Activated naive CD8-positive, alpha-beta T cell treated with anti-CD3 and anti-CD28 coated beads, Interleukin-2, amount 50 U/mL, for 24 hours (primary cell): ENCODE data around the gene TMSB4Y.

Experiments
- ATAC-seq: fragments of 150-1000 bp; cut with Tn5 transposase; one replicate; pipeline ENCODE4 v1.10.0; 2021
- DNase-seq: peaks from one replicate; pipeline ENCODE4 v3.0.0; 2021
- H3K27ac Mint-ChIP-seq: one replicate; pipeline ENCODE4 v1.8.0; 2021; ENCODE audit warnings: mild to moderate bottlenecking, mixed read lengths
- H3K27me3 Mint-ChIP-seq: one replicate; pipeline ENCODE4 v1.8.0; 2021; ENCODE audit warnings: mixed read lengths
- H3K36me3 Mint-ChIP-seq: one replicate; pipeline ENCODE4 v1.8.0; 2021; ENCODE audit warnings: low read depth, mixed read lengths
- H3K4me1 Mint-ChIP-seq: one replicate; pipeline ENCODE4 v1.8.0; 2021; ENCODE audit warnings: mixed read lengths
- H3K4me3 Mint-ChIP-seq: one replicate; pipeline ENCODE4 v1.8.0; 2021; ENCODE audit warnings: mild to moderate bottlenecking, moderate library complexity, mixed read lengths
- H3K9me3 Mint-ChIP-seq: one replicate; pipeline ENCODE4 v1.8.0; 2021; ENCODE audit warnings: mixed read lengths

TMSB4Y gene

GRCh38 chrY:13703568-13703968, at the start of gene TMSB4Y:
Gene TMSB4Y, plus strand, starts transcription at chrY:13703899.
- no peaks in the 10 kb centered on the region for H3K27me3 Mint-ChIP-seq
- peak; percentile 91 for ATAC-seq

GRCh38 chrY:13664162-13664561, 39.5 kb upstream of the TMSB4Y start:
- no peaks in the 10 kb centered on the region for H3K9me3 Mint-ChIP-seq
- H3K4me3 Mint-ChIP-seq, result no peak overlapping the region
- ATAC-seq, result no peak
- no peak for DNase-seq
- H3K27ac Mint-ChIP-seq, result no peak overlapping the region
- H3K36me3 Mint-ChIP-seq, result no peaks in the 10 kb centered on the region
- peaks cover 2% of the 10 kb centered on the region for H3K27me3 Mint-ChIP-seq
- H3K4me1 Mint-ChIP-seq, result no peaks in the 10 kb centered on the region

More at GRCh38 chrY:13703568-13703968, at the start of gene TMSB4Y:
- peak within 1 kb of the TSS; percentile 92 for H3K27ac Mint-ChIP-seq
- DNase-seq, result peak; percentile 61
- H3K9me3 Mint-ChIP-seq, result no peaks in the 10 kb centered on the region
- H3K36me3 Mint-ChIP-seq, result no peaks in the 10 kb centered on the region
- H3K4me3 Mint-ChIP-seq, result peak within 1 kb of the TSS; percentile 85
- peaks cover 12% of the 10 kb centered on the region for H3K4me1 Mint-ChIP-seq

- Mint-ChIP-seq H3K4me3 (no peak overlapping the region), H3K27me3 (peaks cover 3% of the 10 kb centered on the region), H3K4me1 (no peaks in the 10 kb centered on the region), H3K36me3 (no peaks in the 10 kb centered on the region), H3K9me3 (peaks cover 16% of the 10 kb centered on the region), H3K27ac (no peak overlapping the region)
- ATAC-seq (no peak), DNase-seq (no peak)
Measured at GRCh38 chrY:13671122-13671521, 32.6 kb upstream of the TMSB4Y start.

- Mint-ChIP-seq H3K4me1 (peaks cover 12% of the 10 kb centered on the region), H3K9me3 (no peaks in the 10 kb centered on the region), H3K27ac (no peak overlapping the region), H3K4me3 (no peak overlapping the region), H3K36me3 (no peaks in the 10 kb centered on the region), H3K27me3 (no peaks in the 10 kb centered on the region)
- no peak for ATAC-seq
- no peak for DNase-seq
Measured at GRCh38 chrY:13702276-13702675, 1.4 kb upstream of the TMSB4Y start.

- DNase-seq (peak; percentile 10), ATAC-seq (no peak)
- Mint-ChIP-seq H3K27ac (peak overlapping the region; percentile 92), H3K36me3 (no peaks in the 10 kb centered on the region), H3K4me1 (peaks cover 12% of the 10 kb centered on the region), H3K27me3 (no peaks in the 10 kb centered on the region), H3K4me3 (peak overlapping the region; percentile 85), H3K9me3 (no peaks in the 10 kb centered on the region)
Measured at GRCh38 chrY:13704121-13704930, 627 bp downstream of the TMSB4Y start.

- H3K4me3 Mint-ChIP-seq, result peak overlapping the region; percentile 85
- H3K36me3 Mint-ChIP-seq, result no peaks in the 10 kb centered on the region
- no peaks in the 10 kb centered on the region for H3K9me3 Mint-ChIP-seq
- H3K4me1 Mint-ChIP-seq, result peaks cover 12% of the 10 kb centered on the region
- ATAC-seq (no peak), DNase-seq (no peak)
- peak overlapping the region; percentile 32 for H3K27ac Mint-ChIP-seq
- H3K27me3 Mint-ChIP-seq, result no peaks in the 10 kb centered on the region
Measured at GRCh38 chrY:13705197-13705596, 1.5 kb downstream of the TMSB4Y start.

- no peaks in the 10 kb centered on the region for H3K9me3 Mint-ChIP-seq
- no peak overlapping the region for H3K27ac Mint-ChIP-seq
- H3K27me3 Mint-ChIP-seq, result no peaks in the 10 kb centered on the region
- DNase-seq (no peak), ATAC-seq (no peak)
- H3K4me1 Mint-ChIP-seq, result peaks cover 12% of the 10 kb centered on the region
- peaks cover 5% of the 10 kb centered on the region for H3K36me3 Mint-ChIP-seq
- no peak overlapping the region for H3K4me3 Mint-ChIP-seq
Measured at GRCh38 chrY:13708038-13708437, 4.3 kb downstream of the TMSB4Y start.

GRCh38 chrY:13718996-13719395, 15.3 kb downstream of the TMSB4Y start:
- Mint-ChIP-seq H3K36me3 (no peaks in the 10 kb centered on the region), H3K9me3 (peaks cover 12% of the 10 kb centered on the region), H3K27ac (no peak overlapping the region), H3K27me3 (no peaks in the 10 kb centered on the region), H3K4me3 (no peak overlapping the region), H3K4me1 (no peaks in the 10 kb centered on the region)
- ATAC-seq (no peak), DNase-seq (no peak)

- no peak overlapping the region for H3K27ac Mint-ChIP-seq
- H3K4me3 Mint-ChIP-seq, result no peak overlapping the region
- DNase-seq (no peak), ATAC-seq (no peak)
- no peaks in the 10 kb centered on the region for H3K27me3 Mint-ChIP-seq
- H3K9me3 Mint-ChIP-seq, result peaks cover 11% of the 10 kb centered on the region
- H3K36me3 Mint-ChIP-seq, result no peaks in the 10 kb centered on the region
- no peaks in the 10 kb centered on the region for H3K4me1 Mint-ChIP-seq
Measured at GRCh38 chrY:13729517-13729916, 25.8 kb downstream of the TMSB4Y start.

- Mint-ChIP-seq H3K9me3 (no peaks in the 10 kb centered on the region), H3K4me1 (no peaks in the 10 kb centered on the region), H3K27me3 (no peaks in the 10 kb centered on the region), H3K27ac (no peak overlapping the region), H3K4me3 (no peak overlapping the region), H3K36me3 (no peaks in the 10 kb centered on the region)
- DNase-seq (peak; percentile 20), ATAC-seq (no peak)
Measured at GRCh38 chrY:13738618-13739017, 34.9 kb downstream of the TMSB4Y start.

GRCh38 chrY:13751289-13752071, 47.8 kb downstream of the TMSB4Y start:
- H3K4me1 Mint-ChIP-seq, result peaks cover 12% of the 10 kb centered on the region

GRCh38 chrY:13754661-13755060, 51.0 kb downstream of the TMSB4Y start:
- DNase-seq, result no peak
- ATAC-seq, result no peak
- no peak overlapping the region for H3K4me3 Mint-ChIP-seq
- H3K9me3 Mint-ChIP-seq, result no peaks in the 10 kb centered on the region
- H3K4me1 Mint-ChIP-seq, result peaks cover 13% of the 10 kb centered on the region
- no peak overlapping the region for H3K27ac Mint-ChIP-seq
- no peaks in the 10 kb centered on the region for H3K36me3 Mint-ChIP-seq
- H3K27me3 Mint-ChIP-seq, result no peaks in the 10 kb centered on the region

More at GRCh38 chrY:13751289-13752071, 47.8 kb downstream of the TMSB4Y start:
- Mint-ChIP-seq H3K9me3 (no peaks in the 10 kb centered on the region), H3K27me3 (no peaks in the 10 kb centered on the region), H3K27ac (no peak overlapping the region), H3K4me3 (peak overlapping the region; percentile 75), H3K36me3 (no peaks in the 10 kb centered on the region)
- ATAC-seq, result peak; percentile 81
- DNase-seq, result peak; percentile 47
